Transverse colon (tissue), 4 donors: ENCODE data around the gene PRKCE.

Source experiments
- CTCF ChIP-seq, 5 experiments: fragments of 200-600 bp in 3 of 5; fragments of 450-650 bp in 2 of 5; sonication (generic) in 3 of 5; IDR thresholded peaks; 1 replicate in 2 of 5; 2 replicates in 3 of 5; pipeline ENCODE4 v1.5.1; 2016 to 2017; ENCODE audit warnings: antibody characterized with exemption in 5 of 5, inconsistent platforms in 3 of 5, mild to moderate bottlenecking in 2 of 5, moderate library complexity in 1 of 5
- EP300 ChIP-seq: sonication (generic); formaldehyde crosslinking; IDR thresholded peaks from one replicate; pipeline ENCODE4 v1.6.1; 2017; ENCODE audit warnings: antibody characterized with exemption, low read depth
- POLR2A ChIP-seq: fragments of 450-650 bp; IDR thresholded peaks from one replicate; pipeline ENCODE4 v1.6.1; 2016; ENCODE audit warnings: antibody characterized with exemption, mild to moderate bottlenecking, moderate library complexity
- POLR2AphosphoS5 ChIP-seq, 3 donors: sonication (generic); formaldehyde crosslinking; IDR thresholded peaks; one replicate each; pipeline ENCODE4 v1.6.1; 2016; ENCODE audit warnings: antibody characterized with exemption in 3 of 3

GRCh38 chr2:45860136-45861121, 209.0 kb downstream of the PRKCE start:
- peak; percentile 36 to 60 (median 59) for TF ChIP-seq POLR2AphosphoS5 (IDR thresholded peaks at IDR 0.05)
- no peak for TF ChIP-seq POLR2A
- no peak for TF ChIP-seq CTCF (IDR thresholded peaks at IDR 0.05)
- peak; percentile 40 for TF ChIP-seq EP300
